HG03045 (cell line): Measurements from ENCODE around the gene NTF3.
"Not testable (repeated sequence)": the region's sequence is repeated elsewhere in the genome, so short reads cannot be mapped to it uniquely, and the experiment has no call there.

Source experiments
- ATAC-seq: cut with Tn5 transposase; IDR thresholded peaks from one replicate; pipeline ENCODE4 v1.9.1; 2021; ENCODE audit warnings: mild to moderate bottlenecking, moderate library complexity; ENCODE audit not compliant: unreplicated experiment

NTF3 gene

GRCh38 chr12:5524769-5525436 is 93.0 kb downstream of the NTF3 start:
- no peak for ATAC-seq

- ATAC-seq: no peak
Measured at GRCh38 chr12:5525783-5526367, 94.0 kb downstream of the NTF3 start.

GRCh38 chr12:5533368-5533767 is 101.5 kb downstream of the NTF3 start:
- ATAC-seq: no peak

GRCh38 chr12:5534426-5535199 is 102.7 kb downstream of the NTF3 start:
- ATAC-seq: no peak

GRCh38 chr12:5535541-5535940 is 103.6 kb downstream of the NTF3 start:
- no peak for ATAC-seq

GRCh38 chr12:5537026-5537615 is 105.2 kb downstream of the NTF3 start:
- not testable (repeated sequence) for ATAC-seq

GRCh38 chr12:5537771-5538170 is 105.9 kb downstream of the NTF3 start:
- no peak for ATAC-seq
